ENCODE results near the gene NAE1.

GRCh38 chr16:66845080-66845410, 14.3 kb upstream of the NAE1 start:
- TF ChIP-seq POLR2A (IDR thresholded peaks at IDR 0.05): no peak
- no peak for TF ChIP-seq CTCF (IDR thresholded peaks at IDR 0.05)

Data from ovary (tissue), 3 donors.